ENCODE data around the gene GOLGA6L1.

GRCh38 chr15:23081271-23081670 is 55.4 kb downstream of the GOLGA6L1 start:
- TF ChIP-seq BACH1 (IDR thresholded peaks at IDR 0.05; ENCODE audit: low read length), result no peak
- TF ChIP-seq, protein P1, sequence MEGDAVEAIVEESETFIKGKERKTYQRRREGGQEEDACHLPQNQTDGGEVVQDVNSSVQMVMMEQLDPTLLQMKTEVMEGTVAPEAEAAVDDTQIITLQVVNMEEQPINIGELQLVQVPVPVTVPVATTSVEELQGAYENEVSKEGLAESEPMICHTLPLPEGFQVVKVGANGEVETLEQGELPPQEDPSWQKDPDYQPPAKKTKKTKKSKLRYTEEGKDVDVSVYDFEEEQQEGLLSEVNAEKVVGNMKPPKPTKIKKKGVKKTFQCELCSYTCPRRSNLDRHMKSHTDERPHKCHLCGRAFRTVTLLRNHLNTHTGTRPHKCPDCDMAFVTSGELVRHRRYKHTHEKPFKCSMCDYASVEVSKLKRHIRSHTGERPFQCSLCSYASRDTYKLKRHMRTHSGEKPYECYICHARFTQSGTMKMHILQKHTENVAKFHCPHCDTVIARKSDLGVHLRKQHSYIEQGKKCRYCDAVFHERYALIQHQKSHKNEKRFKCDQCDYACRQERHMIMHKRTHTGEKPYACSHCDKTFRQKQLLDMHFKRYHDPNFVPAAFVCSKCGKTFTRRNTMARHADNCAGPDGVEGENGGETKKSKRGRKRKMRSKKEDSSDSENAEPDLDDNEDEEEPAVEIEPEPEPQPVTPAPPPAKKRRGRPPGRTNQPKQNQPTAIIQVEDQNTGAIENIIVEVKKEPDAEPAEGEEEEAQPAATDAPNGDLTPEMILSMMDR (IDR thresholded peaks at IDR 0.05; ENCODE audit: control extremely low read depth in 1 of 3, insufficient read depth in 1 of 3, low read depth in 1 of 3, low read length in 3 of 3), result no peak

Data from H1 (cell line).